Middle frontal gyrus (tissue), 1 donor: Measurements from ENCODE around the gene GALR2.
"Not testable (repeated sequence)": the region's sequence is repeated elsewhere in the genome, so short reads cannot be mapped to it uniquely, and the experiment has no call there.

Experiments
- DNase-seq: peaks from one replicate; pipeline ENCODE4 v3.0.0-alpha.2; 2015; ENCODE audit warnings: low spot score; ENCODE audit errors: extremely low spot score

The GALR2 gene

DNA sequence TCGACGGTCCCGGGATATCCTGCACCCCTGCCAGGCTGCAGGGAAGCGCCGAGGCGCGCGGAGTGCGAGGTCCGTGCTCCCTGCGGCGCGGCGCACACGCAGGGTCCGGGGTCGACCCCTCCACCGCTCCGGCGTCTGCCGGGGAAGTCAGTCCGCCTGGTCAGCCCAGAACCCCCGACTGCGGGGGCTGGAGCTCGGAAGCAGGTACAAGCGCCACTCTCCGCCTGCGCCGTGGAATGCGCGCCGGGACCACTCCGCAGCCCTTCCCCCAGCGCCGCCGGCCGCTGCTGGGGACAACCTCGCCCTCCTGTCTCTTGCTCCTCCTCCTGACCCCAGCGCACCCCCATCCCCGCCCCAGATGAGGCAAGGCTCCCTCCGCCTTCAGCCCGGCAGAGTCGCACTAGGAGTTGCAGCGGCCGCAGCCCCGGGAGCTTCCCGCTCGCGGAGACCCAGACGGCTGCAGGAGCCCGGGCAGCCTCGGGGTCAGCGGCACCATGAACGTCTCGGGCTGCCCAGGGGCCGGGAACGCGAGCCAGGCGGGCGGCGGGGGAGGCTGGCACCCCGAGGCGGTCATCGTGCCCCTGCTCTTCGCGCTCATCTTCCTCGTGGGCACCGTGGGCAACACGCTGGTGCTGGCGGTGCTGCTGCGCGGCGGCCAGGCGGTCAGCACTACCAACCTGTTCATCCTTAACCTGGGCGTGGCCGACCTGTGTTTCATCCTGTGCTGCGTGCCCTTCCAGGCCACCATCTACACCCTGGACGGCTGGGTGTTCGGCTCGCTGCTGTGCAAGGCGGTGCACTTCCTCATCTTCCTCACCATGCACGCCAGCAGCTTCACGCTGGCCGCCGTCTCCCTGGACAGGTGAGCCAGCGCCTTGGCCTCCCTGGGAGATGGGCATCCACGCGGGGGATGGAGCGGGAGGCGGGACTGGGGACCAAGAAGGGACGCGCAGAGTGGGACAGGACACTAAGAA is at the start of gene GALR2:
Gene GALR2 (plus strand): TSS at position 392 of the 974 bp plus-strand sequence. CDS start 103 bp downstream, at position 495.
- DNase-seq: no peak

DNA sequence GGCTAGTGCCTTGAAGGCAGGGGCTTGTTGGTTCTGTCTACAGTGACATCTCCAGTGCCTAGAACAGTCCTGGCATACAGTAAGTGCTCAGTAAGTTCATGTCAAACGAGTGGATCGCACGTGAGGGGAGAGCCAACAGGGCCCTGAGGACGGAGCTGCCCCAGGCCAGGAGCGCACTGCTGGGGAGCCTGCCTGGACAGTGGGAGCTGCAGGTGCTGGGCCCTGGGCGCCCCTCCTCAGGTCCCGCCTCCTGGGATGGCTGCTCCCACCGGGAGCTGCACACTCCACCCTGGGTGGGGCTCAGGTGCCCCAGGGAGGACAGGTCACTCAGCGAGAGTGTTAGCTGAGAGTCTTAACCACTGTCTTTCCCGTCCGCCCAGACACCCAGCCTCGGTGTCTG is 49.3 kb upstream of the GALR2 start:
- DNase-seq: no peak

GRCh38 chr17:76026714-76027158 is 47.8 kb upstream of the GALR2 start:
- DNase-seq: no peak

GRCh38 chr17:76027159-76027839 is 47.3 kb upstream of the GALR2 start, which contains the start of gene EVPL:
TSS of gene EVPL (minus strand) at chr17:76027306. CDS start at chr17:76027198, 108 bp downstream.
- no peak for DNase-seq

DNA sequence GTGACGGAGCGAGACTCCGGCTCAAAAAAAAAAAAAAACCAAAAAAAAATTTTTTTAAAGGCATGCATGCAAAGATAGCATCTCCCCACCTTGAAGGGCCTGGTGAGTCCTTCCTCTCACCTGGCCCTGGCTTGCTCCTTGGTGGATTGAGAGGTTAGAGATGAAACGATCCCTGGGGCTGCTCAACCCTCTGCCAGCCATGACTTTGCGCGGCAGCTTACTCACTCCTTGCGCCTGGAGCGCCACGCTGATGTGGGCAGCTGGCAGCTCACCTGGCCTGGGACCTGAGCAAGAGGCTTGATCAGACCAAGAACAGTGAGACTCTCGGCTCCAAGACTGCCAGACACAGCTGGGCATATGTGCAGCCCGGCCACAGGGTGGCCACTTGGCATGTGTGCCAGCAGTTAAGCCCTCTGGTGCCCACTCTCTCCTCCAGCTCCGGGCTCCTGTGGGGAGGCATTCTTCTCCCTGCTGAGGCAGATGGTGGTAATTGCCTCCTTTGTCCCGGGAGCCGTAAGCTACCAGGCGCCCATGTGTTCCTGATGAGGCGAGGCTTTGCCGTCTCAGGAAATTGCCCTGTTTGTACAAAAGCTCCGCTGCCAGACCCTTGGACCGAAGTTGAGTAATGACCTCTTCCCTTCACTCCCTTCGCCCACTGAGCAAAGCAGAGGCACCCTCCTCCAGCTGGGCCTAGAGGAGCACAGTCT is 42.4 kb upstream of the GALR2 start:
- DNase-seq: no peak

- DNase-seq: no peak
These were observed 41.8 kb upstream of the GALR2 start for GRCh38 chr17:76032780-76033108.

- no peak for DNase-seq
These were observed 41.4 kb upstream of the GALR2 start for GRCh38 chr17:76033139-76033538.

DNA sequence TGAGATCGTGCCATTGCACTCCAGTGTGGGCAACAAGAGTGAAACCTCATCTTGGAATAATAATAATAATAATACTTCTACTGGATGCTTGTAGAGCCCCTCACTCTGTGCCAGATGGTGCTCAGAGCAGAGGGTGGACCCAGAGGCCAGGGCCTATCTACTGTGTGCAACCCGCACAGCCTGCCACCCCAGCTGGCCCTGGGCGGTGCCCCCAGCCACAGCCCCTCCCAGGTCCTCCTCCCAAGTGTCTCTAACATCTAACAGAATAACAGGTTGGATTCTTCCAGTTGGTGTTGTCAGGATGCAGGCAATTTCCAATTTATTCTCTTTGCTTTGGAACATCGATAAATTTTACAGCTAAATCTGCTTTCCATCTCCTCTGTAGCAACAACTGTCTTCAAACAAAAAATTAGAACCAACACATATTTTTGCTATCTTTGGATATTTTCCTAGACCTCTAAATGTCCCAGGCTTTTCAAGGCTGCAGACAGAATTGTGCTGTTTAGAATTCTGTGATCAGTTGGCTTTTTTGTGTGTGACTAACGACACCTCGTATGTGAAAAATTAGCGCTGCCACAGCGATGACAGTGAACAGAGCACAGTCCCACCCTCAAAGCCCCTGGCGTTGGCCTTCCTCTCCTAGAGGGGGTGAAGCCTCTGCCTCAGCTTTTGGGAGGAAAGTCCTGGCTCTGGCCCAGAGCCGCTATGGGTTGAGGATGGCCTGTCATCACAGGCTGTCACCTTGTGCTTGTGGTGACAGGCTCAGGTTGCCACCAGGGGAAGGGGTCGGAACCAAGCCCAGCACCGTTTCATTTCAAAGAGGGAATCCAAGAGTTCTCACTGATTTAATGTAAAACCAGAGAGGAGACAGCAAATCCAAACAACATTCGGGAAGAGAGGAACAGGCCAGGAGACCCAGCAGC is 39.9 kb upstream of the GALR2 start:
- DNase-seq: no peak

GRCh38 chr17:76036497-76037261 is 37.9 kb upstream of the GALR2 start:
- no peak for DNase-seq

GRCh38 chr17:76038050-76038449 is 36.5 kb upstream of the GALR2 start:
- DNase-seq: no peak

DNA sequence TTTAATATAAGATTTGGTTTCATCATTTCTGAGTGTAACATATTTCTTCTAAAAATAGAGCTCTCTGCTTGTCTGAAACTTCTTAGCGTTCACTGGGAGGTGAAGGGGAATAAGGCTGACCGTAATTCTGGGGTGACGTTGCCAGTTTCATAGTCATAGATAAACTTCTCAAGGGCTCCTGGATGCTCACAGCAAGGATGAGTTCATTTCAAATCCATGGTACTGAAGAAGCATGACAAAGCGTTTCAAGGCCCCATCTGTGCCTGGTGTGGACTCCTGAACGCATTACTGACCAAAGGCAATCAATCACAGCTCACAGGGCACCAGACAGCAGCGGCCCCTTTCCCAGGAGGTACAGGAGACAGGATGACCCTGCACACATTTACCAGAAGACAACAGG is 35.5 kb upstream of the GALR2 start:
- no peak for DNase-seq

GRCh38 chr17:76040376-76040775 is 34.2 kb upstream of the GALR2 start:
- no peak for DNase-seq

DNA sequence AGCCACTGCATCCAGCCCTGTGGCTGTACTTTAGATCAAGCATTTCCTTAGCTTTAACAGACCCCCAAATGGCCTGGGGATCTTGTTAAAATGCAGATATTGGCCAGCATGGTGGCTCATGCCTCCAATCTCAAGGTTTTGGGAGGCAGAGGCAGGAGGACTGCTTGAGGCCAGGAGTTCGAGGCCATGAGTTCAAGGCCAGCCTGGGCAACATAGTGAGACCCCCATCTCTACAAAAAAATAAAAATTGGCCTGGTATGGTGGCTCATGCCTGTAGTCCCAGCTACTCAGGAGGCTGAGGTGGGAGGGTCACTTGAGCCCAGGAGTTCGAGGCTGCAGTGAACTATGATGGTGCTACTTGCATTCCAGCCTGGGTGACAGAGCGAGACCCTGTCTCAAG is 31.7 kb upstream of the GALR2 start:
- not testable (repeated sequence) for DNase-seq

DNA sequence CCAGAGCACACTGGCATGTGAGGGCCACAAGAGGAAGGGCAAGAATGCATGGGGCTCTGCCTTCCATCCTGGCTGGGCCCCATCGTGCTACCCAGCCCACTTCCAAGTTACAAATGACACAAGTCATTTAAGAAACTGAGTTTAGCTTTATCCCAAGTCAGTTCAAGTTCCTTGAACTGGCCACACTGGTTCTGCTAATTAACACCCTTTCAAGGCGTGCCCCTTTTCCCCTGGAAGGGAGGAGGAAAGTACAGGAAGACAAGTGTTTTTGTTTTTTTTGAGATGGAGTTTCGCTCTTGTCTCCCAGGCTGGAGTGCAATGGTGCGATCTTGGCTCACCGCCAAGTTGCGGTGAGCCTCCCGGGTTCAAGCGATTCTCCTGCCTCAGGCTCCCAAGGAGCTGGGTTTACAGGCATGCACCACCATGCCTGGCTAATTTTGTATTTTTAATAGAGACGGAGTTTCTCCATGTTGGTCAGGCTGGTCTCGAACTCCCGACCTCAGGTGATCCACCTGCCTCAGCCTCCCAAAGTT is 30.0 kb upstream of the GALR2 start:
- not testable (repeated sequence) for DNase-seq

GRCh38 chr17:76046064-76046463 is 28.5 kb upstream of the GALR2 start:
- DNase-seq: no peak

DNA sequence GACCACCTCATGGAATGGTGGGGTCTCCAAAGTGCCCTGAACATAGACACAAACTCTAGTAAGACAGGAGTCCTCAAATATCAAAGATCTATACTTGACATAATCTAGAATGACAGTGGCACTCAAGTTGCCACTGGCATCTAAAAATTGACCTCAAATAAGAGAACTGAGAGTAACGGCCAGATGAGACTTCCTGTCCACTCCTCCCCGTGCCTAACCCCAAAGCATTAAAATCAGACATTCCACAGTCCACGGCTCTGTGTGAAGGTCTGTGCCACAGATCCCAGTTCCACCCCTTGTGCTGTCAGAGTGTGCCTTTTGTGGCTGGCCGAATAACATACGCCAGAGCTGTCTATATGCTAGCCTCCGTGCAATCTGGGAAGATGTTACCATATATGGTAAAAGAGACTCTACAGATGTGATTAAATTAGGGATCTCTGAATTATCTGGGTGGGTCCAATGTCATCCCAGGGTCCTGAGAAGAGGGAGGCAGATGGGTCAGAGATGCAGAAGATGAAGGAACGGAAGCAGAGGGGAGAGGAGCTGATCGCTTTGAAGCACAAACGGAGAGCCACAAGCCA is 26.5 kb upstream of the GALR2 start:
- no peak for DNase-seq

- no peak for DNase-seq
These were observed 25.9 kb upstream of the GALR2 start for GRCh38 chr17:76048711-76049110.

DNA sequence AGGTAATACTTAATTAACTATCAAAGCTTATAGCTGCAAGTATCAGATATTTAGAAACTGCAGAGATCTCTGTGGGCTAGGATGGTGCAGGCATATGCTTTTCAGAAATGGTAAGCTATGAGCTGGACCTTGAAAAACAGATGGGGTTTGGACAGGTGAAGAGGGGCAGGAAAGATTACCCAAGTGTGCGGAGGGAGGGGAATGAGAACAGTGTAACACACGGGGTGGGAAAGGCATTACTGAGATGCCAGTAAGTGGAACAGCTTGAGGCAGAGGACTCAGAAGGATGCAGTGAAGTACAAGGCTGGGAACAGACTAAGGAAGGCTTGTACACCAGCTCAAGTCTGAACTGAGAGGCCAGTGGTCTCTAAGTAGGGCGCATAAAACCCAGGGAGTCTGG is 25.3 kb upstream of the GALR2 start:
- DNase-seq: no peak

DNA sequence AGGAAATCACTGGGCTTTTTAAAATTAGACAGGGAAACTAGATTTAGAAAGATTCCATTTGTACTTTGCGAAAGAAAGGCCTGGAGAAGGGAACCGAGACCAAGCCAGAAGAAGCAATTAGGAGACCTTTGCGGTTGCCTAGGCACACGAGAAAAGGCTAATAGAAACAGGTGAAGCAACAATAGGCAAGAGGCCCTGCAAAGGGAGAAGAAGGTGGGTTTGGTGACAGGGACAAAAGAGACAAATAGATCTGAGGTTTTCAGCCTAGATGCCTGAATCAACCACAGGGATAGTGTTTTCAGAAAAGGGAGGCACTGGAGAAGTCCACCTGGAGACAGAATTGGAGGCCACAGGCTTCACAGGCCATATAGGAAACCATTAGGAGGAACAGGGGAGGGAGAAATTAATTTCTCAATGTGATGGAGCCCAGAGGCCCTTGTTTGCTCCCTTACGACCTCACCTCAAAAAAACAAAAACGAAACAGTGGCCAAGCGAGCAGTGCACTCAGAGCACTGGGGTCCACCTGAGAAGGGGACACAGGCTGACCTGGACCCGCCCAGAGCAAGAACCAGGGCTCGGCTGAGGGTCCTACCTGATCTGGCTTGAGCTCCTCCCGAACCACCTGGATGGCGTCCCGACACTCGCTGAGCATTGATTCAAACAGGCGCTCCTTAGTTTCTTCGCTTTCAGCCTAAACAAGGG is 24.6 kb upstream of the GALR2 start:
- DNase-seq: no peak
